HG03442 (cell line): ENCODE measurements around the gene NCOR1.

ENCODE experiments used
- ATAC-seq: cut with Tn5 transposase; IDR thresholded peaks from one replicate; pipeline ENCODE4 v1.9.1; 2021; ENCODE audit warnings: mild to moderate bottlenecking, moderate library complexity; ENCODE audit not compliant: unreplicated experiment

The NCOR1 gene

GRCh38 chr17:15981646-15982580 lies 233.4 kb downstream of the NCOR1 start:
- ATAC-seq = no peak

DNA sequence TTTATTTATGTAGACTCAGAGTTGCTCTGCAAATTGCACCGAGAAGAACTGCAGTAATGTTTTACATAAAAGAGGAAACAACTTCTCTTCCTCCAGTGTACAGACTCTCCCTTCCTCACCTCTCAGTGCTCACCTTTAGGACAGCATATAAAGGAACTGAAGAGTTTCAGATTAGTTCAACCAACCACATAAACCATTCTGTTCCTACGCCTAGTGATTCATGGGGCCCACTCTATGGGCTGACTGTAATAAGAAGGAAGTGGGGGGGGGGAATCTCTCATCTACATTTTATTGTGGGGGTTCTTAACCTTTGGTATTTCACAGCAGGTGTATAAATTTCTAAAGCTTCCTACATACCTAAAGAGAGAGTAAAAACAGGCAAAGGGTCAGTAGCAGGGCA lies 234.1 kb downstream of the NCOR1 start:
- peak; percentile 81 for ATAC-seq
